Measurements from ENCODE around the gene NAA10. TPM values are rescaled to one million over a fixed set of nuclear protein-coding genes. Genes with fewer than 3 reads are reported as not detected.

The NAA10 gene
- total and polyA plus RNA-seq, 2 of the 13 experiments (the other 11 are each of a cell fraction or from before 2014, with no cell fraction given) = 49.2 to 51.7 TPM

- TF ChIP-seq CERS6 (CRISPR knock-in tag; IDR thresholded peaks at IDR 0.05) (no peak), HNRNPL (IDR thresholded peaks at IDR 0.05; ENCODE audit: low read depth, low read length) (no peak), MZF1 (CRISPR knock-in tag; IDR thresholded peaks at IDR 0.05; ENCODE audit: borderline replicate concordance) (no peak), ZNF12 (CRISPR knock-in tag; IDR thresholded peaks at IDR 0.05) (no peak), GPN1 (CRISPR knock-in tag; IDR thresholded peaks at IDR 0.05; ENCODE audit: borderline replicate concordance) (no peak), DMTF1 (CRISPR knock-in tag; IDR thresholded peaks at IDR 0.05) (peak; percentile 98; the same call in 1 of the 2 replicates), GPBP1L1 (CRISPR knock-in tag; IDR thresholded peaks at IDR 0.05) (no peak), TOE1 (CRISPR knock-in tag; IDR thresholded peaks at IDR 0.05) (no peak), ZNF776 (CRISPR knock-in tag; IDR thresholded peaks at IDR 0.05) (no peak), ZNF326 (CRISPR knock-in tag; IDR thresholded peaks at IDR 0.05; ENCODE audit: borderline replicate concordance) (no peak), MED8 (CRISPR knock-in tag; IDR thresholded peaks at IDR 0.05; ENCODE audit: insufficient replicate concordance) (no peak), ZBED4 (CRISPR knock-in tag; IDR thresholded peaks at IDR 0.05; ENCODE audit: borderline replicate concordance) (no peak), ZBTB7A (CRISPR knock-in tag; IDR thresholded peaks at IDR 0.05) (no peak), SMARCC2 (IDR thresholded peaks at IDR 0.05) (no peak), IKZF1 (IDR thresholded peaks at IDR 0.05) (no peak), ZMYM4 (CRISPR knock-in tag; IDR thresholded peaks at IDR 0.05) (no peak), DNMT3B (CRISPR knock-in tag; conservative IDR thresholded peaks at IDR 0.05) (no peak), JUN (CRISPR knock-in tag; IDR thresholded peaks at IDR 0.05) (no peak)
These were observed 36.9 kb upstream of the NAA10 start, which contains the start of gene HCFC1 (continued) for GRCh38 chrX:153971450-153972367.
